GM12873 (cell line): ENCODE results near the gene CSMD2.

Source experiments
- TF ChIP-seq, protein P1 (sequence below): IDR thresholded peaks from 2 replicates; pipeline ENCODE4 v1.5.1; 2012; ENCODE audit warnings: low read depth, mild to moderate bottlenecking, moderate library complexity, low read length, control low read depth; ENCODE audit not compliant: insufficient read depth; ENCODE audit errors: missing control alignments

The CSMD2 gene

DNA sequence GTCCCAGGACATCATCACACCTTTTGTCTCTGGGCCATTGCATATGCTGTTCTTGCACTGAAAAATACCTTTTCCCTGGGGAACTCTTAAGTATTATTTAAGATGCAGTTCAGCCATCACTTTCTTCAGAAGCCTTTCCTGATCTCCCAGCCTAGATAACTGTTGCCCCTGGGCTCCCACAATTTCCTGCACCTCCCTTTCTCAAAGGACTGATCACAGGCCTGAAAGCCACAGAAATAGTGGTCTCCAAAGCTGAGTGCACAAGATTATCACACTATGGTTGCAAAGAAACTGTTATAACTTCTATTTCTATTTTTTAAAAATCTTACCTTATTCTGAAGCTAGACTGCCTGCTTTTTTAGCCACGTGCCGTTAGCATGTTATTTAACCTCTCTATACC lies 695.3 kb downstream of the CSMD2 start:
- TF ChIP-seq, protein P1, sequence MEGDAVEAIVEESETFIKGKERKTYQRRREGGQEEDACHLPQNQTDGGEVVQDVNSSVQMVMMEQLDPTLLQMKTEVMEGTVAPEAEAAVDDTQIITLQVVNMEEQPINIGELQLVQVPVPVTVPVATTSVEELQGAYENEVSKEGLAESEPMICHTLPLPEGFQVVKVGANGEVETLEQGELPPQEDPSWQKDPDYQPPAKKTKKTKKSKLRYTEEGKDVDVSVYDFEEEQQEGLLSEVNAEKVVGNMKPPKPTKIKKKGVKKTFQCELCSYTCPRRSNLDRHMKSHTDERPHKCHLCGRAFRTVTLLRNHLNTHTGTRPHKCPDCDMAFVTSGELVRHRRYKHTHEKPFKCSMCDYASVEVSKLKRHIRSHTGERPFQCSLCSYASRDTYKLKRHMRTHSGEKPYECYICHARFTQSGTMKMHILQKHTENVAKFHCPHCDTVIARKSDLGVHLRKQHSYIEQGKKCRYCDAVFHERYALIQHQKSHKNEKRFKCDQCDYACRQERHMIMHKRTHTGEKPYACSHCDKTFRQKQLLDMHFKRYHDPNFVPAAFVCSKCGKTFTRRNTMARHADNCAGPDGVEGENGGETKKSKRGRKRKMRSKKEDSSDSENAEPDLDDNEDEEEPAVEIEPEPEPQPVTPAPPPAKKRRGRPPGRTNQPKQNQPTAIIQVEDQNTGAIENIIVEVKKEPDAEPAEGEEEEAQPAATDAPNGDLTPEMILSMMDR = no peak

GRCh38 chr1:33468967-33469366 lies 696.1 kb downstream of the CSMD2 start:
- TF ChIP-seq, protein P1 = no peak

DNA sequence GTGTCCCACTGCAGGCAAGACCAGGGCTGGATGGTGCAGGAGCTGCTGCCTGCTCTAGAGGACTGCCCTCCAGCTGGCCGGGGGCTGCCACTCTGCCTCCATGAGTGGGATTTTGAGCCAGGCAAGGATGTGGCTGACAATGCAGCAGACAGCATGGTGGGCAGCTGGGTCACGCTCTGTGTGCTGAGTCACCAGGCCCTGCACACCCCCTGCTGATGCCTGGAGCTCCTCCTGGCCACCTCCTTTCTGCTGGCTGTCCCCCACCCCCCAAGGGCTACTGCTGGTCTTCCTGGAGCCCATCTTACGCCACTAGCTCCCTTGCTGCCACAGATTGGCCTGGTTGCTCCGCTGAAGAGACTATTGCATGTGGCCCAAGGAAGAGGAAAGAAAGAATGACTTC lies 696.5 kb downstream of the CSMD2 start:
- TF ChIP-seq, protein P1 = no peak

DNA sequence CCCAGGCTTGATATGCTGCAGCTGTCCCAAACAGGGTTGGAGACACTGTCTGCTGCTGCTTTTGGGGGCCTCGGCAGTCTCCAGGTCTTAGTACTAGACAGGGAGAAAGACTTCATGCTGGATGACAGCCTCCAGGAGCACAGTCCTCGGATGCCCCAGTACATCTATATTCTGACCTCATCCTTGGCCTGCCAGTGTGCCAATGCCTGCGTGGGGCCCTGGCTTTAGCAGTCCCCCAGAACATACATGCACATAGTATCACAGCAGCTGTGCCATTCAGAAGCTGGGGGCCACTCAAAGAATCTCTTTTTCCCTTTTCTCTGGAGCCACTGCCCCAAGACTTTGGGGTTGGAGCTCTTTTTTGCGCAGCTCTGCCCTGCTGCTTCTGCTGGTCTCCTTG lies 697.0 kb downstream of the CSMD2 start:
- TF ChIP-seq, protein P1 = no peak

GRCh38 chr1:33466159-33466558 lies 698.9 kb downstream of the CSMD2 start:
- TF ChIP-seq, protein P1 = no peak

GRCh38 chr1:33465316-33465715 lies 699.7 kb downstream of the CSMD2 start:
- TF ChIP-seq, protein P1 = no peak

DNA sequence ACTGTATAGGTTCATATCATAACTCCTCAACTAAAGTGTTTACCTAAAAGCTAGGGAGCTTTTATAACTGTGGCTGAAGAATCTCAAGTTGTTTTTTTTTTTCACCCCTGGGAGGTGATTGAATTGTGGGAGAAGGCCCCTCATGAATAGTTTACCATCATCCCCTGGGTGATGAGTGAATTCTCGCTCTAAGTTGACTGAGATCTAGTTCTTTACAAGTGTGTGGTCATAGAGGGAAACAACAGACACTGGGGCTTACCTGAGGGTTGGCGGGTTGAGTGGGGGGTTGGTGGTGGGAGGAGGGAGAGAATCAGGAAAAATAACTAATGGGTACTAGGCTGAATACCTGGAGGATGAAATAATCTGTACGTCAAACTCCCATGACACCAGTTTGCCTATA lies 700.5 kb downstream of the CSMD2 start:
- TF ChIP-seq, protein P1 = no peak
